ENCODE measurements around the gene TRAK2.

DNA sequence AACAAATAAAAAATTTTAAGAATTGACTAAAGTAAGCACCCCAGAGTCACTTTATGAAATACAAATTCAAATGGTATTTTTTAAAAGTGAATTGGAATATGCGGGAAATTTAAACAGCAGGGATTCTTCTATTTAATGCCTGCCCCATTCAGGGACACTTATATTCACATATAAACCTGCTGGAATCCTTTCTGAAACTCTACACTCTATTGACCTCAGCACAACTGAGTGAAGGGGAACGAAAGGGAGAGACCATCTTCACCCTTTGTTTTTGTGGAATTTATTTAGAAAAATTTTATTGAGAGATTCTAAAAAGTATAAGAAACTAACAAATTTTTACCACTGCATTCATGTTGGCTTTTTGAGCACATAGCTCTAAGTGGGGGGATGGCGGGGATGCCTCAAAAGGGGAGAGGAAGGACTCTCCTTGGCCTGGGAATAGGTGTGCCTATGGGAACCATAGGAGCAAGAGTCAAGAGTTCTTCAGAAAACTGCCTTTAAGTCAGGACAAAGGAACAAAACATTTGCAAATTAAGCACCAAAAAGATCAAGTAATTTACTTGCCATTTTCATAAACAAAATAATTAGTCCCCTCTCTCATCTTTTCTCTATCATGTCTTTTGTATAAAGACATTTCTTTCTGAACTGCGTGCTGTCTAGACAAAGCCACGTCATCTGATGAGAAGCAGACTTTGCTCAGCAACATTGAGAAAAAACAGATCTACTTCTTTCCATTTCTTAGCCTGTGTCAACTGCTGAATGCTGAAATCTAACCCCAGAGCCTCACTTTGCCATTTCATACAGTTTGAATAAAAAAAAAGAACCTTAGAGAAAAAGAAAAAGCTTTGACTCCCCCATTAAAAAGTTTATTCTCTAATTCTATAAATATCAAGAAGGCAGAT lies 72.5 kb downstream of the TRAK2 start:
- no peak for TF ChIP-seq EZH2 (IDR thresholded peaks at IDR 0.05)
- TF ChIP-seq POLR2AphosphoS5 (IDR thresholded peaks at IDR 0.05; ENCODE audit: borderline replicate concordance, low read depth, low read length): no peak

All from SK-N-MC (cell line).